A549 (cell line): Measurements from ENCODE around the gene TGOLN2. TPM values are rescaled to one million over a fixed set of nuclear protein-coding genes. Genes with fewer than 3 reads are reported as not detected.

Experiments used
- ATAC-seq, 2 experiments: fragments of 200-7000 bp in 1 of 2; fragments of >200 bp in 1 of 2; cut with Nextera tagmentation in 1 of 2; cut with Tn5 transposase in 1 of 2; 3 replicates each; pipeline versions ENCODE4 v1.8.0 to v1.9.1; 2018 to 2020; ENCODE audit warnings: mild to moderate bottlenecking in 1 of 2, moderate library complexity in 1 of 2
- CTCF ChIA-PET: fragments of 300-600 bp; sonication (Branson Sonifier 250); formaldehyde crosslinking; extraction: SDS; loops from one replicate; lab custom pipeline; 2021; ENCODE audit warnings: antibody characterized with exemption, inconsistent platforms; lab: Yijun Ruan, JAX
- POLR2A ChIA-PET: fragments of 350-600 bp; formaldehyde crosslinking; extraction: SDS; loops from one replicate; lab custom pipeline; 2021; ENCODE audit warnings: antibody characterized with exemption, inconsistent platforms; lab: Yijun Ruan, JAX
- DNase-seq, 2 experiments: peaks; one replicate each; pipeline versions ENCODE4 v3.0.0 to v3.0.0-alpha.2; 2011 to 2016; ENCODE audit warnings: low read depth in 1 of 2, low spot score in 1 of 2
- FAIRE-seq: peaks from 2 replicates; lab custom pipeline; 2011; peaks lifted over from hg19 to GRCh38; lab: Jason Lieb, UNC
- H3K27ac ChIP-seq, 2 experiments: fragments of >200 bp; sonication (Bioruptor Twin); formaldehyde crosslinking; 3 replicates each; pipeline ENCODE4 v1.5.1; 2016 to 2017
- H3K4me1 ChIP-seq: fragments of >200 bp; sonication (Bioruptor Twin); formaldehyde crosslinking; 3 replicates; pipeline ENCODE4 v1.6.1; 2016
- H3K4me2 ChIP-seq: fragments of >200 bp; sonication (Bioruptor Twin); formaldehyde crosslinking; 3 replicates; pipeline ENCODE4 v1.6.1; 2016
- H3K4me3 ChIP-seq: fragments of >200 bp; sonication (Bioruptor Twin); formaldehyde crosslinking; 3 replicates; pipeline ENCODE4 v1.5.1; 2016
- H3K9me3 ChIP-seq: fragments of >200 bp; sonication (Bioruptor Twin); formaldehyde crosslinking; 3 replicates; pipeline ENCODE4 v1.6.1; 2016
- CBX8 ChIP-seq: fragments of 200-600 bp; sonication (generic); IDR thresholded peaks from 2 replicates; pipeline ENCODE4 v1.6.1; 2016
- CHD2 ChIP-seq: fragments of 150-350 bp; IDR thresholded peaks from 2 replicates; pipeline ENCODE4 v1.6.1; 2014; ENCODE audit warnings: low read length; ENCODE audit not compliant: partially characterized antibody
- EHMT2 ChIP-seq: fragments of 200-600 bp; sonication (generic); IDR thresholded peaks from 2 replicates; pipeline ENCODE4 v1.6.1; 2016; ENCODE audit warnings: antibody characterized with exemption, low read depth, mild to moderate bottlenecking, moderate library complexity
- EP300 ChIP-seq, 2 experiments: fragments of >200 bp; sonication (Bioruptor Twin); formaldehyde crosslinking; IDR thresholded peaks; 2 replicates in 1 of 2; 3 replicates in 1 of 2; pipeline ENCODE4 v1.6.1; 2016 to 2017
- FOXS1 ChIP-seq: fragments of 250-450 bp; sonication (Bioruptor Pico); IDR thresholded peaks from 2 replicates; pipeline ENCODE4 v1.5.0; 2020; ENCODE audit warnings: mild to moderate bottlenecking, moderate library complexity
- HOXA7 ChIP-seq: fragments of 250-450 bp; sonication (Bioruptor Pico); IDR thresholded peaks from 2 replicates; pipeline ENCODE4 v1.5.0; 2020; ENCODE audit warnings: mild to moderate bottlenecking, moderate library complexity
- JUN ChIP-seq, 2 experiments: fragments of >200 bp; sonication (Bioruptor Twin); formaldehyde crosslinking; IDR thresholded peaks; 2 replicates in 1 of 2; 3 replicates in 1 of 2; pipeline ENCODE4 v1.6.1; 2016 to 2017
- JUNB ChIP-seq: fragments of >200 bp; sonication (Bioruptor Twin); formaldehyde crosslinking; IDR thresholded peaks from 2 replicates; pipeline ENCODE4 v1.6.1; 2016
- MAFK ChIP-seq: fragments of 450-650 bp; IDR thresholded peaks from 2 replicates; pipeline ENCODE4 v1.6.1; 2014; ENCODE audit not compliant: partially characterized antibody
- MAX ChIP-seq: IDR thresholded peaks from 2 replicates; pipeline ENCODE4 v1.6.1; 2012
- MYC ChIP-seq: IDR thresholded peaks from 2 replicates; pipeline ENCODE4 v1.6.1; 2012; ENCODE audit warnings: mild to moderate bottlenecking, inconsistent platforms, low read length, improper control_type of control experiment, borderline replicate concordance
- NR3C1 ChIP-seq: fragments of >200 bp; sonication (Bioruptor Twin); formaldehyde crosslinking; IDR thresholded peaks from 3 replicates; pipeline ENCODE4 v1.6.1; 2017
- POLR2AphosphoS2 ChIP-seq: conservative IDR thresholded peaks from 2 replicates; pipeline ENCODE4 v1.6.1; 2012; ENCODE audit warnings: low read length, improper control_type of control experiment, inconsistent platforms
- RARB ChIP-seq: fragments of 250-450 bp; sonication (Bioruptor Pico); IDR thresholded peaks from 2 replicates; pipeline ENCODE4 v1.8.0; 2021; ENCODE audit warnings: mild to moderate bottlenecking, moderate library complexity
- USF2 ChIP-seq: fragments of 450-650 bp; IDR thresholded peaks from 2 replicates; pipeline ENCODE4 v1.6.1; 2014; ENCODE audit warnings: antibody characterized with exemption
- ZFP36 ChIP-seq: fragments of 450-650 bp; IDR thresholded peaks from 2 replicates; pipeline ENCODE4 v1.6.1; 2014; ENCODE audit warnings: borderline replicate concordance; ENCODE audit not compliant: partially characterized antibody
- ZNF302 ChIP-seq: fragments of 250-450 bp; sonication (Bioruptor Pico); IDR thresholded peaks from 2 replicates; pipeline ENCODE4 v1.9.0; 2021; ENCODE audit warnings: inconsistent platforms, mild to moderate bottlenecking, moderate library complexity
- WGBS: methylation state at CpG from one replicate; pipeline ENCODE4 v1.1.6; 2017; ENCODE audit errors: missing lambda C conversion rate; 5-methylcytosine and 5-hydroxymethylcytosine counted together
- polyA plus RNA-seq, 4 experiments: library from polyadenylated mRNA; depleted of rRNA in 3 of 4; stranded (reverse); fragments of >200 nt; fragmentation: RNase III in 1 of 4; extraction: RNeasy Plus Mini Kit Qiagen cat#74134 plus additional on column Dnase treatment in 1 of 4; gene quantifications; 2 replicates in 3 of 4; 3 replicates in 1 of 4; pipeline ENCODE4 v1.2.3, GENCODE V29; 2011 to 2017
- TF ChIP-seq, protein P1 (sequence below): fragments of 200-600 bp; sonication (generic); IDR thresholded peaks from 2 replicates; pipeline ENCODE4 v1.6.1; 2016; ENCODE audit warnings: antibody characterized with exemption, mild to moderate bottlenecking, moderate library complexity
- TF ChIP-seq, protein P2 (sequence below): fragments of 250-450 bp; sonication (Bioruptor Pico); IDR thresholded peaks from 2 replicates; pipeline ENCODE4 v1.5.0; 2020; ENCODE audit warnings: low read depth, mild to moderate bottlenecking, moderate library complexity
- TF ChIP-seq, protein P3 (sequence below): fragments of >200 bp; sonication (Bioruptor Twin); formaldehyde crosslinking; IDR thresholded peaks from 3 replicates; pipeline ENCODE4 v1.6.1; 2016

TGOLN2 gene
- polyA plus RNA-seq, 2 of the 4 experiments (the other 2 are of a cell fraction) = 97.1 to 177 TPM

- no peak for ATAC-seq
- WGBS = 89% methylated on average over 11 of the region's 11 CpGs
These were observed 49.3 kb upstream of the TGOLN2 start for GRCh38 chr2:85377083-85377482.

GRCh38 chr2:85376291-85377065 is 48.7 kb upstream of the TGOLN2 start:
- DNase-seq = no peak
- no peak overlapping the region for H3K4me2 ChIP-seq
- FAIRE-seq = no peak
- no peak for ATAC-seq
- 84% methylated on average over 5 of the region's 5 CpGs for WGBS
- H3K9me3 ChIP-seq = no peaks in the 10 kb centered on the region
- H3K4me3 ChIP-seq = no peak overlapping the region
- TF ChIP-seq JUN (IDR thresholded peaks at IDR 0.05) (no peak), MYC (no peak), ZNF302 (no peak), NR3C1 (no peak), JUNB (no peak), RARB (CRISPR knock-in tag) (no peak), POLR2AphosphoS2 (no peak), EHMT2 (no peak), ZFP36 (no peak), EP300 (IDR thresholded peaks at IDR 0.05) (no peak), CHD2 (no peak), MAX (no peak), USF2 (no peak)
- TF ChIP-seq, protein P1, sequence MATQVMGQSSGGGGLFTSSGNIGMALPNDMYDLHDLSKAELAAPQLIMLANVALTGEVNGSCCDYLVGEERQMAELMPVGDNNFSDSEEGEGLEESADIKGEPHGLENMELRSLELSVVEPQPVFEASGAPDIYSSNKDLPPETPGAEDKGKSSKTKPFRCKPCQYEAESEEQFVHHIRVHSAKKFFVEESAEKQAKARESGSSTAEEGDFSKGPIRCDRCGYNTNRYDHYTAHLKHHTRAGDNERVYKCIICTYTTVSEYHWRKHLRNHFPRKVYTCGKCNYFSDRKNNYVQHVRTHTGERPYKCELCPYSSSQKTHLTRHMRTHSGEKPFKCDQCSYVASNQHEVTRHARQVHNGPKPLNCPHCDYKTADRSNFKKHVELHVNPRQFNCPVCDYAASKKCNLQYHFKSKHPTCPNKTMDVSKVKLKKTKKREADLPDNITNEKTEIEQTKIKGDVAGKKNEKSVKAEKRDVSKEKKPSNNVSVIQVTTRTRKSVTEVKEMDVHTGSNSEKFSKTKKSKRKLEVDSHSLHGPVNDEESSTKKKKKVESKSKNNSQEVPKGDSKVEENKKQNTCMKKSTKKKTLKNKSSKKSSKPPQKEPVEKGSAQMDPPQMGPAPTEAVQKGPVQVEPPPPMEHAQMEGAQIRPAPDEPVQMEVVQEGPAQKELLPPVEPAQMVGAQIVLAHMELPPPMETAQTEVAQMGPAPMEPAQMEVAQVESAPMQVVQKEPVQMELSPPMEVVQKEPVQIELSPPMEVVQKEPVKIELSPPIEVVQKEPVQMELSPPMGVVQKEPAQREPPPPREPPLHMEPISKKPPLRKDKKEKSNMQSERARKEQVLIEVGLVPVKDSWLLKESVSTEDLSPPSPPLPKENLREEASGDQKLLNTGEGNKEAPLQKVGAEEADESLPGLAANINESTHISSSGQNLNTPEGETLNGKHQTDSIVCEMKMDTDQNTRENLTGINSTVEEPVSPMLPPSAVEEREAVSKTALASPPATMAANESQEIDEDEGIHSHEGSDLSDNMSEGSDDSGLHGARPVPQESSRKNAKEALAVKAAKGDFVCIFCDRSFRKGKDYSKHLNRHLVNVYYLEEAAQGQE = no peak
- TF ChIP-seq, protein P2, sequence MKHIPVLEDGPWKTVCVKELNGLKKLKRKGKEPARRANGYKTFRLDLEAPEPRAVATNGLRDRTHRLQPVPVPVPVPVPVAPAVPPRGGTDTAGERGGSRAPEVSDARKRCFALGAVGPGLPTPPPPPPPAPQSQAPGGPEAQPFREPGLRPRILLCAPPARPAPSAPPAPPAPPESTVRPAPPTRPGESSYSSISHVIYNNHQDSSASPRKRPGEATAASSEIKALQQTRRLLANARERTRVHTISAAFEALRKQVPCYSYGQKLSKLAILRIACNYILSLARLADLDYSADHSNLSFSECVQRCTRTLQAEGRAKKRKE (CRISPR knock-in tag) = no peak
- TF ChIP-seq, all 56 proteins: peak for 0
- CTCF ChIA-PET = interaction anchor here (0.5 to 3.7 kb wide), 10 partner anchors 12 to 326 kb away, joined by 3 to 24 read pairs (median 4); no protein-coding TSS in a partner anchor
- Histone ChIP-seq H3K27ac (no peak overlapping the region), H3K4me1 (no peaks in the 10 kb centered on the region)
- POLR2A ChIA-PET = no interaction called here

More at GRCh38 chr2:85377083-85377482, 49.3 kb upstream of the TGOLN2 start:
- no peak overlapping the region for H3K4me2 ChIP-seq
- no peak overlapping the region for H3K27ac ChIP-seq
- H3K4me3 ChIP-seq = no peak overlapping the region
- no peaks in the 10 kb centered on the region for H3K4me1 ChIP-seq
- CTCF ChIA-PET = interaction anchor here (0.9 to 1.8 kb wide), 8 partner anchors 11 to 260 kb away, joined by 3 to 7 read pairs (median 4); no protein-coding TSS in a partner anchor
- POLR2A ChIA-PET = no interaction called here
- FAIRE-seq = no peak
- no peaks in the 10 kb centered on the region for H3K9me3 ChIP-seq
- DNase-seq = no peak
- TF ChIP-seq RARB (CRISPR knock-in tag) = no peak
- no peak for TF ChIP-seq FOXS1 (CRISPR knock-in tag)
- no peak for TF ChIP-seq ZNF302
- TF ChIP-seq CBX8 = no peak
- TF ChIP-seq, protein P3, sequence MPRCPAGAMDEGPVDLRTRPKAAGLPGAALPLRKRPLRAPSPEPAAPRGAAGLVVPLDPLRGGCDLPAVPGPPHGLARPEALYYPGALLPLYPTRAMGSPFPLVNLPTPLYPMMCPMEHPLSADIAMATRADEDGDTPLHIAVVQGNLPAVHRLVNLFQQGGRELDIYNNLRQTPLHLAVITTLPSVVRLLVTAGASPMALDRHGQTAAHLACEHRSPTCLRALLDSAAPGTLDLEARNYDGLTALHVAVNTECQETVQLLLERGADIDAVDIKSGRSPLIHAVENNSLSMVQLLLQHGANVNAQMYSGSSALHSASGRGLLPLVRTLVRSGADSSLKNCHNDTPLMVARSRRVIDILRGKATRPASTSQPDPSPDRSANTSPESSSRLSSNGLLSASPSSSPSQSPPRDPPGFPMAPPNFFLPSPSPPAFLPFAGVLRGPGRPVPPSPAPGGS = no peak
- no peak for TF ChIP-seq MAFK
- no peak for TF ChIP-seq HOXA7
